GM19239 (cell line): ENCODE results near the gene TBC1D14.
A peak's percentile ranks its signal among the peaks of the same experiment; 100 is the strongest.

Source experiments
- DNase-seq: peaks from one replicate; pipeline ENCODE4 v3.0.0; 2011; ENCODE audit warnings: low spot score; ENCODE audit not compliant: insufficient read length
- FAIRE-seq: peaks from 2 replicates; lab custom pipeline; 2011; peaks lifted over from hg19 to GRCh38; lab: Jason Lieb, UNC

TBC1D14 gene

GRCh38 chr4:6925357-6925836, 15.8 kb downstream of the TBC1D14 start:
- FAIRE-seq (no peak), DNase-seq (no peak)

- FAIRE-seq (no peak), DNase-seq (no peak)
These were observed 16.5 kb downstream of the TBC1D14 start for GRCh38 chr4:6926081-6926480.

DNA sequence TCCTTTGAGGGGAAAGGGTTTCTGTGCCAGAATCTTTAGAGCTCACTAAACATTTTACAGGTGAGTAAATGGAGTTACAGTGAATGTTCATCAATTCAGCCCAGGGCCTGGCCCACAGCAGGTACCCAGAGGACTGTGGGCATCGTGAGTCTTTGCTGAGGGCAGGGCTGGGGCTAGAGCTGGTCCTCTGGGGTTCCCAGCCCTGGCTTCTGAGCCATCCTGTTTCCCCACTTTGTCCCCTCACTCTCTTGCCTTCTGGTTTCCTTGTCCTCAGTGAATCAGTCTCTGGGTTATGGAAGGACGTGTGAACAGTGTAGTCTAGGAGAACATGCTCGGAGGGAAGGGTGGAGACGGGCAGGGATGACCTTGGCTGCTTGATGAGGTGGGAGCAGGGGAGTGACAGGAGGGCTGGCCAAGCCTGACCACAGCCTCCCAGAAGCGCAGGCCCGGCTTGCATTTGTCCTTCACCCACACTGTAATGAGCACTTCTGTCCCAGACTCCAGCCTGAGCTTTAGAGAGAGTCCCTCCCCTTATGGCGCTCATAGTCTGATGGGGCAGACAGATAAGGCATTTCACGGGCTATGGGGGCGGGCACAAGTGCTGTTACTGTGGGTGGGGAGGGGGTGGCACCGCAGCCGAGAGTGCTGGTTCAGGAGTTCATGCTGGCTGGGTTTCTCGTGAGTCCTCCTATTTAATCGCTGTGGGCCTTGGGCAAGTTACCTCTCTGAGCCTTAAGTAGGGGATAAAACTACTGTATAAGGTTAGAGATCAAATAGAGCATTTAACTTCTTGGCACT, 17.3 kb downstream of the TBC1D14 start:
- DNase-seq, result no peak
- no peak for FAIRE-seq

- FAIRE-seq (no peak), DNase-seq (no peak)
These were observed 18.5 kb downstream of the TBC1D14 start for GRCh38 chr4:6928081-6928480.

DNA sequence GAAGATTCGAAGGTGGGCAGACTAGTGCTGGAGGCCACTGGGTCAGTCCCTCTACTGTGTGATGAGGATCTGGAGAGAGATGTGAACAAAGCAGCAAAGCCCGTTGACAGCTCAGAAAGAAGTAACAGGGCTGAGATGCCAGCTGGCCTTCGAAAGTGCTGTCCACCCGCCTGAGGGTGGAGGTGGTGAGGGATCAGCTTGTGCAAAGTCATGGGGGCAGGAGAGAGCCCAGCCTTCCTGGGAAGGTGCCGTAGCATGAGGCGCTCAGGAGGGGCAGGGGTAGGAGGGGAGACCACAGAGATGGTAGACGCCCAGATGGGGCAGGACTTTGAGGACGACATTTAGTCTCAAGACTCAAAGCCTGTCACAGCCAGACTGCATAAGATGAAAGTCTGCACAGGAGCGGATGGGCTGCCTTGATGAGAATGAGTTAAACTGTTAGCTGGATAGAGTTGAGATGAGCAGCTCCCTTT, 19.7 kb downstream of the TBC1D14 start:
- DNase-seq (no peak), FAIRE-seq (no peak)

GRCh38 chr4:6929812-6930464, 20.3 kb downstream of the TBC1D14 start:
- FAIRE-seq (no peak), DNase-seq (no peak)

DNA sequence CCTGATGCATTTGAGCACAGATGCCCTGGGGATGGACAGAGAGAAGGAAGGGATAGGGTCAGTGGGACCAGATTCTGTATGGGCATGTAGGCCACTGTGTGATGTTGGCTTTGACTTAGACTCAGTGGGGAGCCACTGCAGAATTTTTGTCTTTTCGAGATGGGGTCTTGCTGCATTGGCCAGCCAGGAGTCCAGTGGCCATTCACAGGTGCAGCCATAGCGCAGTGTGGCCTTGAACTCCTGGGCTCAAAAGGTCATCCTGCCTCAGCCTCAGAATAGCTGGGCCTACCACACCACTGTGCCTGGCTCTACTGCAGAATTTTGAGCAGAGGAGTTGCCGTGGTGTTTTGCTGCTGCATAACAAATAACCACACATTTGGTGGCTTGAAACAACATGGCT, 22.8 kb downstream of the TBC1D14 start:
- FAIRE-seq (no peak), DNase-seq (no peak)

DNA sequence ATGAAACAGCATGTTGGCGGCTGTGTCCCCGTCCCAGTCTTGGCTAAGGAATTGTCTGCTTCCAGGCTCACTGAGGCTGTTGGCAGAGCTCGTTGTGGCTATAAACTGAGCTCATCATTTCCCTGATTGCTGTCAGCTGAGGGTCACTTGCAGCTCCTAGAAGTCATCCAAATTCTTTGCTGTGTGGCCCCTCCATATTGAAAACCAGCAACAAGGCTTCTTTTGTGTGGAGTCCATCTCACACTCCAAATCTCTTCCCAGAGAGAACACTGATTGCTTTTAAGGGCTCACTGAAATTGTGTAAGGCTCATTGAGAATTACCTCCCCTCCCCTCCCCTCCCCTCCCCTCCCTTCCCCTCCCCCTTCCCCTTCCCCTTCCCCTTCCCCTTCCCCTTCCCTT, 23.3 kb downstream of the TBC1D14 start:
- DNase-seq, result no peak
- no peak for FAIRE-seq

- DNase-seq (no peak), FAIRE-seq (no peak)
These were observed 24.2 kb downstream of the TBC1D14 start for GRCh38 chr4:6933691-6934430.

DNA sequence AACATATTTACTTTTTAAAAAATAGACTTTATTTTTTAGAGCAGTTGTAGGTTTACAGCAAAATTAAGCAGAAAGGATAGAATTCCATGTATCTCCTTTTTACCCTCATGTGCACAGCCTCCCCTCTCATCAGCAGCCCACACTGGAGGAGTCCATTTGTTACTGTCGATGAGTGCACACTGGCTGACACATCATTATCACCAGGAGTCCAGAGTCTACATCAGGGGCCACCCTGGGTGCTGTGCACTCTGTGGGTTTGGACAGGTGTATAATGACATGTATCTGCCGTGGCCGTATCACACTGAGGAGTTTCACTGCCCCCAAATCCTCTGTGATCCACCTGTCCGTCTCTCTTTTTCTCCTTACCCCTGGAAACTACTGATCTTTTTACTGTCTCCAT, 26.3 kb downstream of the TBC1D14 start:
- DNase-seq, result no peak
- no peak for FAIRE-seq

GRCh38 chr4:6937201-6937600, 27.6 kb downstream of the TBC1D14 start:
- FAIRE-seq (no peak), DNase-seq (no peak)

DNA sequence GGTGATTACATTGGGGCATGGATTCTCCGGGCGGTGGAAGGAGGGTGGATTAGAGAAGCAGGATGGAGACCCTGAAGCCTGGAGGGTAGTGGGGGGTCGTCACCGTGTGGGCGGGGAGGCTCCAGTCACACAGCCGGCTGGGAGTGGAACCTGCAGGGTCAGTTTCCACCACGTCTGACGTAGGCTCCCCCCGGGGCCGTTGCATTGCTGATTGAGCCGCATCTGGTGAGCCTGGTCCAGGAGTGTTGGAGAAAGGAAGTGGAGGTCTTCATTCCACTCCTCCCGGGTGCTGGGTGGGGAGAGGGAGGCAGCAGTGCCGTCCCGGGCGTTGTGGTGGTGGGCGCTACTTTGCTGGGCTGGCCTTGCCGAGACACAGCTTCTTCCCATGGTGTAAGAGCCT, 28.1 kb downstream of the TBC1D14 start:
- FAIRE-seq (no peak), DNase-seq (no peak)

DNA sequence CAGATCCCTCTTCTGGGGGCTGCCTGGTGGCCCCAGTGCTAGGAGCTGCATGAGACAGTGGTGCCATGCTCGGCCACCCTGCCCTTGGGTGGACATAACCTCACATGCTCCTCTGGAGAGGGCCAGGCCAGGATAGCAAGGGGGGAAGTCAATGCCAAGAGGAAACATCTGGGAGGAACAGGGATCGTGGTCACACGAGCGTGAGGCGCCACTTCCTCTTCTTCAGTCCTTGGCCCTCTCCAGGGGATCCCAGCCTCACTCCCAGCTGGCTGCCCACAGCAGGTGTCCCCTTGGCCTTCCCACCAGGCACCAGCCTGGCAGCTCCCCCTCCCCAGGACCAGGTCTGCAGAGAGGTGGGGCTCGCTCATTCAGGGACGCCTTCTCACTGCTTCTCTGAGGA, 28.6 kb downstream of the TBC1D14 start:
- DNase-seq (no peak), FAIRE-seq (peak; percentile 8)

DNA sequence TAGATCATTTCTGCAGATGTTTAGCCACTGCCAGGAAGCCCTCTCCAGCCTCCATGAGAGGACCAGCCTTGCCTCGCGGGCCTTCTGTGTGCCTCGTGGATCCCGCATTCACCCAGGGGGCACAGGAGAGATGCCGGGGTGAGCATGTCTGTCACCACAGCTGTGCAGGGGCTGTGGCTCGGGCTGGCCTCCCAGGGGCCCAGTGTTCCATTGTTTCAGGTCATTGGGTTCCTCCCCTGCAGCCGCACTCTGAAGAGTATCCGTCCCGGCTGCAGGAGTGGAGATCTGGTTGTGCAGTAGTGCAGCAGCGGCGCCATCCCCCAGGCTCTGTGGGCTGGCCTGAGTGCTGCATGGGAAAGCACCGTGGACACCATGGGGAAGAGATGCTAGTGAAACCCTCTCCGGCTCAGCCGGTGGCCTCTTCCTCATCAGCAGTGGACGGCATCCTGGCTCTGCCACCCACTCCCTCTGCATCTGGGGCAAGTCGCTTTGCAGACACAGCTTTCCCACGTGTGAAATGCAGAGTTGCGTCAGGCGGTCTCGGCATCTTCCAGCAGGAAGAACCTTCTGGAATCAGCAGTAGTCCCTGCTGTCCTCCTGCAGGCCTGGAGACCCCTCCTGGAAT, 29.1 kb downstream of the TBC1D14 start:
- FAIRE-seq, result no peak
- no peak for DNase-seq

DNA sequence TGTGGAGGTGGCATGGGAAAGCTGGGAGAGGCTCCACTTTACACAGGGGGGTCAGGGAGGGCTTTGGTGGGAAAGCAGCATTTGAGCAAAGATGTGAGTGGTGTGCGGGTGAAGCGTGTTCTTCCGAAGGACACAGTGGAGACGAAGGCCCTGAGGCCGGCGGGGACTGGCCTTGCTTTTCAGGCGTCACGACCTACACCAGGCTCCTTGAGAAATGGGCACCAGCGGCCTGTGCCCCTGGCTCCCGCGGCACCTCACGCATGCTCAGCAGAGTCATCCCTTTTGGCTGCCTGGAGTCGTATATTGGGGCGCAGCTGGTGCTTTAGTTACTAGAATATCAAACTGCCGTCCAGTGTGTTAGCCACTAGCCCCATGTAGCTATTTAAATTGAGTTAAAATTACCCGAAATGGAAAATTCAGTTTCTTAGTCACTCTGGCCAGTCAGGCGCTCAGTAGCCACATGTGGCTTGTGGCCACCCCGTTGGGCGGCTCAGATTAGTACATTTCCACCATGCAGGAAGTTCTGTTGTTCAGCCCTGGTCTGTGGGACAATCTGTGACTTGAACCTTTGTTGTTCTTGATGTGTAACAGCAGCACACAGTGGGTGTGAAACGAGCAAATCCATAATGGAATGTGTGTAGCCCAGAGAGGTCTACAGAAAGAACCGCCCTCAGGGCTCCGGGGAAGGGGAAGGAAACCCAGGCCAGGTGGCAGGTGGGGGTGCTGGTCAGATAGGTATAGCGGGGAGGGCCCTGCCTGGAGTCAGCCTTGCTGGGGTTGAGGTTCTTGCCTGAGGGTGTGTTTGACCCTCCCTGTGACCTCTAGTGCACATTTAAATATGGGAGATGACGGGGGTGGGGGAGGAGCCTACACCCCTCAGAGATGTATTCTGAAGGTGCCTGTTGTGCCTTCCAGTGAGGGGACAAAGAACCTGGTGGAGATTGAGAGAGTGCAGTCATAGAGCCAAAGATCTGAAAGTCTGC, 30.4 kb downstream of the TBC1D14 start:
- DNase-seq (no peak), FAIRE-seq (no peak)

DNA sequence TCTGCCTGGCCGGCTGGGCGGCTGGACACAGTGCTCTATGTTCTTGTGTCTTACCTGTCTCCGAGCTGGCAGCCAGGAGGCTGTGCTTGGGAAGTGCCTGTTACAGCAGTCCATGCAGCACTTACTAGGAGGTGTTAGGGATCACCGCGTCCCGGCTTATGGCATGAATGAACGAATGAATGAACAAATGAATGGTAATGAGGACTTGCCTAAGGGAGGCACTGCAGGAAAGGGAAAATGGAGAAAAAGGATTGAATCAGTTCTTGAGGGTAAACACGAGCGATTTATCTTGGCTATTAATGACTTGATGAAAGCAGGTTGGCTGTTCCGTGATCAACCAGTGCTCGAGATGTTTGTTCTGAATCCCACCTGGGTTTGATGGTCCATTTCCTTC, 31.1 kb downstream of the TBC1D14 start:
- no peak for DNase-seq
- FAIRE-seq, result no peak

DNA sequence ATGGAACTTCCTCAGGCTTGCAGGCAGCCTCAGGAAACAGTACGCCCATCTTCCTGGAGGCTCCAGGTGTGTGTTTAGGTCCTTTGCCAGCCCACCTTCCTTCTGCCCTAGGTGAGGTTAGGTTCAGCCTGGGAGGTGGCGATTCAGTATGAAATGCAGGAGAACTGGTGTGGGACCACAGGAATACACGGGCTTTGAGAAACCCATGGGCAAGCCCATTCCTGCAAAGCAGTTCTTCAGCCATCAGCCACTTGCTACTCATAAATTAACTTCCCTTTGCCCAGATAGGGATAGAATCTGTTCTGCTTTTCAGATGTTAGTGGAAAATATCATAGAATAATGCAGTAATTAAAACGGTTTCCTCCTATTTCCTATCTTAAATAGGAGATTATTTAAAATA, 32.2 kb downstream of the TBC1D14 start:
- FAIRE-seq, result no peak

GRCh38 chr4:6942238-6942800, 32.7 kb downstream of the TBC1D14 start:
- FAIRE-seq (peak; percentile 92), DNase-seq (peak; percentile 44)

More for the DNA sequence above, 32.2 kb downstream of the TBC1D14 start:
- DNase-seq, result no peak
